HEK293 (cell line): ENCODE results near the gene STK32A.
A peak's percentile ranks its signal among the peaks of the same experiment; 100 is the strongest.

Experiments
- CTCF ChIA-PET: fragments of 350-600 bp; formaldehyde crosslinking; extraction: SDS; loops from one replicate; lab custom pipeline; 2021; ENCODE audit warnings: antibody characterized with exemption; lab: Yijun Ruan, JAX
- POLR2A ChIA-PET: fragments of 300-600 bp; formaldehyde crosslinking; extraction: SDS; loops from one replicate; lab custom pipeline; 2020; ENCODE audit warnings: antibody characterized with exemption, inconsistent platforms; lab: Yijun Ruan, JAX
- H3K27ac ChIP-seq: fragments of 200-500 bp; sonication (Bioruptor generic); 2 replicates; pipeline ENCODE4 v1.5.1; 2014; ENCODE audit warnings: low read depth, low read length, control low read depth, inconsistent platforms; ENCODE audit errors: extremely low read depth
- H3K36me3 ChIP-seq, 2 experiments: fragments of 200-500 bp in 1 of 2; sonication (Bioruptor generic) in 1 of 2; 1 replicate in 1 of 2; 2 replicates in 1 of 2; pipeline ENCODE4 v1.5.1; 2014 to 2017; ENCODE audit warnings: inconsistent platforms in 2 of 2, low read length in 2 of 2; ENCODE audit not compliant: control insufficient read depth in 2 of 2, insufficient read depth in 1 of 2
- H3K4me1 ChIP-seq: fragments of 200-500 bp; sonication (Bioruptor generic); 2 replicates; pipeline ENCODE4 v1.5.1; 2014; ENCODE audit warnings: mild to moderate bottlenecking, low read length, inconsistent platforms; ENCODE audit not compliant: control insufficient read depth, insufficient read depth
- H3K4me3 ChIP-seq: 2 replicates; pipeline ENCODE4 v1.5.1; 2011; ENCODE audit warnings: low read depth, mild to moderate bottlenecking, control low read depth, low read length, moderate library complexity
- H3K9me3 ChIP-seq: fragments of 200-500 bp; sonication (Bioruptor generic); 2 replicates; pipeline ENCODE4 v1.5.1; 2014; ENCODE audit warnings: low read depth, low read length, inconsistent platforms; ENCODE audit not compliant: control insufficient read depth, insufficient read depth
- GLIS1 ChIP-seq: fragments of 450-650 bp; formaldehyde crosslinking; IDR thresholded peaks from 2 replicates; pipeline ENCODE4 v1.5.1; 2016; ENCODE audit warnings: missing biosample characterization, missing genetic modification characterization
- HOXA7 ChIP-seq: sonication (generic); formaldehyde crosslinking; IDR thresholded peaks from 2 replicates; pipeline ENCODE4 v1.8.1; 2022; ENCODE audit warnings: missing genetic modification reagents, borderline replicate concordance
- HOXC10 ChIP-seq: sonication (generic); formaldehyde crosslinking; IDR thresholded peaks from 2 replicates; pipeline ENCODE4 v1.8.1; 2023; ENCODE audit warnings: mild to moderate bottlenecking, missing genetic modification reagents
- MEIS1 ChIP-seq: sonication (generic); formaldehyde crosslinking; IDR thresholded peaks from 2 replicates; pipeline ENCODE4 v1.8.1; 2022; ENCODE audit warnings: missing genetic modification reagents, mild to moderate bottlenecking, borderline replicate concordance
- MYNN ChIP-seq: fragments of 450-650 bp; formaldehyde crosslinking; IDR thresholded peaks from 2 replicates; pipeline ENCODE4 v1.5.1; 2016; ENCODE audit warnings: missing biosample characterization, missing genetic modification characterization, borderline replicate concordance
- RBAK ChIP-seq: fragments of 450-650 bp; formaldehyde crosslinking; IDR thresholded peaks from 2 replicates; pipeline ENCODE4 v1.5.1; 2016; ENCODE audit warnings: missing biosample characterization, missing genetic modification characterization
- SCRT2 ChIP-seq: fragments of 450-650 bp; formaldehyde crosslinking; IDR thresholded peaks from 2 replicates; pipeline ENCODE4 v1.5.1; 2016; ENCODE audit warnings: missing biosample characterization, missing genetic modification characterization
- ZBTB20 ChIP-seq: fragments of 450-650 bp; formaldehyde crosslinking; IDR thresholded peaks from 2 replicates; pipeline ENCODE4 v1.5.1; 2016; ENCODE audit warnings: missing biosample characterization, missing genetic modification characterization
- ZNF10 ChIP-seq: fragments of 450-650 bp; formaldehyde crosslinking; IDR thresholded peaks from 2 replicates; pipeline ENCODE4 v1.5.1; 2017; ENCODE audit warnings: missing biosample characterization, missing genetic modification characterization
- ZNF112 ChIP-seq: fragments of 450-650 bp; formaldehyde crosslinking; IDR thresholded peaks from 2 replicates; pipeline ENCODE4 v1.5.0; 2017; ENCODE audit warnings: missing biosample characterization, missing genetic modification characterization
- ZNF114 ChIP-seq: fragments of 450-650 bp; formaldehyde crosslinking; IDR thresholded peaks from 2 replicates; pipeline ENCODE4 v1.5.0; 2017; ENCODE audit warnings: missing biosample characterization, missing genetic modification characterization
- ZNF132 ChIP-seq: fragments of 450-650 bp; formaldehyde crosslinking; IDR thresholded peaks from 2 replicates; pipeline ENCODE4 v1.5.1; 2017; ENCODE audit warnings: missing biosample characterization, missing genetic modification characterization, borderline replicate concordance
- ZNF146 ChIP-seq: fragments of 450-650 bp; formaldehyde crosslinking; IDR thresholded peaks from 2 replicates; pipeline ENCODE4 v1.5.1; 2016; ENCODE audit warnings: missing biosample characterization, missing genetic modification characterization
- ZNF157 ChIP-seq: fragments of 450-650 bp; formaldehyde crosslinking; IDR thresholded peaks from 2 replicates; pipeline ENCODE4 v1.5.1; 2016; ENCODE audit warnings: missing biosample characterization, missing genetic modification characterization
- ZNF184 ChIP-seq: fragments of 450-650 bp; IDR thresholded peaks from 2 replicates; pipeline ENCODE4 v1.5.1; 2018; ENCODE audit warnings: missing biosample characterization, mild to moderate bottlenecking, missing genetic modification characterization
- ZNF223 ChIP-seq: fragments of 450-650 bp; formaldehyde crosslinking; IDR thresholded peaks from 2 replicates; pipeline ENCODE4 v1.5.1; 2016; ENCODE audit warnings: missing biosample characterization, missing genetic modification characterization
- ZNF248 ChIP-seq: fragments of 450-650 bp; formaldehyde crosslinking; IDR thresholded peaks from 2 replicates; pipeline ENCODE4 v1.5.1; 2017; ENCODE audit warnings: missing biosample characterization, missing genetic modification characterization
- ZNF37A ChIP-seq: fragments of 450-650 bp; IDR thresholded peaks from 2 replicates; pipeline ENCODE4 v1.5.1; 2018; ENCODE audit warnings: missing biosample characterization, missing genetic modification characterization
- ZNF654 ChIP-seq: fragments of 450-650 bp; formaldehyde crosslinking; IDR thresholded peaks from 2 replicates; pipeline ENCODE4 v1.5.1; 2016; ENCODE audit warnings: low read depth, missing biosample characterization, missing genetic modification characterization
- ZNF701 ChIP-seq: fragments of 450-650 bp; formaldehyde crosslinking; IDR thresholded peaks from 2 replicates; pipeline ENCODE4 v1.5.1; 2016; ENCODE audit warnings: missing biosample characterization, missing genetic modification characterization
- ZNF768 ChIP-seq: fragments of 450-650 bp; formaldehyde crosslinking; IDR thresholded peaks from 2 replicates; pipeline ENCODE4 v1.5.1; 2018; ENCODE audit warnings: missing biosample characterization, mild to moderate bottlenecking, missing genetic modification characterization
- TF ChIP-seq, protein P1 (sequence below): fragments of 450-650 bp; formaldehyde crosslinking; IDR thresholded peaks from 2 replicates; pipeline ENCODE4 v1.5.1; 2017; ENCODE audit warnings: missing biosample characterization, missing genetic modification characterization
- TF ChIP-seq, protein P2 (sequence below): fragments of 450-650 bp; formaldehyde crosslinking; IDR thresholded peaks from 2 replicates; pipeline ENCODE4 v1.5.1; 2016; ENCODE audit warnings: missing biosample characterization, missing genetic modification characterization, borderline replicate concordance

The STK32A gene

DNA sequence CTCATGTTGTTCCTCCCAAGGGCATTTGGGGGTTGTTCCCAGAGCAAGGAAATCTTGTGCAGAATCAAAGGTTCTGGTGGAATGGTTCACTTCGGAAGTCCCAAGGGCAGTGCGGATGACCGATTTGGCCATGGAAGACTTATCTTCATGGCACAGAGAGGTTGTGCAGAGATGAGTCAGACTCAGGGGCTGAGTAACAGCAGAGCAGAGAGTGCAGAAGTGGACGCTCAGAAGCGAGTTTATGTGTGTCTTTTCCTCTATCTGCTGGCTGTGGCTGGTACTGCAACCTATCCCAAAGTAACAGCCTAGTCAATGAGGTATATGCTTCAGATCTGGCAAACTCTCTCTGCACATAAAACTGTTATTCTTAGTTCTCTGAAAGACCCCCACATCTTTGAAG is 157.0 kb downstream of the STK32A start:
- TF ChIP-seq ZNF654 (tag by site-specific recombination), result peak; percentile 30; the same call in 1 of the 2 replicates
- no peak for TF ChIP-seq ZNF768
- peaks cover 3 to 11% of the 10 kb centered on the region in 2 experiments; a peak in 2 of 3 replicates for H3K36me3 ChIP-seq
- no peak overlapping the region for H3K27ac ChIP-seq
- no peaks in the 10 kb centered on the region for H3K9me3 ChIP-seq
- no peak overlapping the region for H3K4me3 ChIP-seq
- no peaks in the 10 kb centered on the region for H3K4me1 ChIP-seq
- CTCF ChIA-PET, result interaction anchor here (0.6 to 2.5 kb wide), 17 partner anchors 8 to 1236 kb away, joined by 3 to 8 read pairs (median 3); no protein-coding TSS in a partner anchor
- POLR2A ChIA-PET, result no interaction called here

DNA sequence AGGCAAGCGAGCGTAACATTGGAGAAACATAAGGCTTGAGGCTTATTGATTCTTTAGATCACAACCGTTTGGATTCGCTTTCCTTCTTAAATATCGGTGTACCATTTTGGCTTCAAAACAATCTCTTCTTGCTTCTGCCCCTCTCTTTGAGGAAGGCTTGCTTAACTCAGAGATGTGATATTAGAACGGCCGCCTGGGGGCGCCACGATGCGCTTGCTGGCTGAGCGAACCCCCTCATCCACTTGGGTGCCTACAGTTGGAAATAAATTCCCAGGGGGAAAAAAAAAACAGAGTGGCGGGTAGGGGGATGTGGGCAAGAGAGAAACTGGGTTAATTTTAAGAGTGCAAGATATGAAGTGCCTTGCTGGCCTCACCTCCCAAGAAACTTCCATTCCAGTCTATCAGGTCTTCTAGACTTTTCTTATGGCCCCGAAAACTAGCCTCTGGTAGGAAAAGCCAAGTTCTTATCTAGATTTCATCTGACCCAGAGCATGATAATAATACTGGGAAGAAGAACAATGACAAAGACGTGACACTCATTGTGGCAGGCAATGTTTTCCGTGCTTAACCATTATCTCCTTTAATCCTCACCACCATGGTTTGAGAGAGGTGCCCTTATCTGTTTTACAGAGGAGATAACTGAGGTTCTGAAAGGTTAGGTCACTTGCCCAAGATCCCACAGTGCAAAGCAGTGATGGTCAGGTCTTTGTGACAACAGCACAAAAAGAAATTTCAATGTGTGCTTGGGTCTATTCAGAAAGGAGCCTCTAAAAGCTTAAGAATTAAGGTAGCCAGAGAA is 159.2 kb downstream of the STK32A start:
- ChIA-PET CTCF (interaction anchor here (1.0 to 1.2 kb wide), 3 partner anchors 24 to 184 kb away, joined by 4 to 6 read pairs (median 5); no protein-coding TSS in a partner anchor), POLR2A (no interaction called here)
- Histone ChIP-seq H3K27ac (no peak overlapping the region), H3K9me3 (no peaks in the 10 kb centered on the region), H3K36me3 (peaks cover 3 to 26% of the 10 kb centered on the region in 2 experiments; a peak in 2 of 3 replicates), H3K4me3 (no peak overlapping the region), H3K4me1 (no peaks in the 10 kb centered on the region)
- TF ChIP-seq RBAK (no peak), SCRT2 (tag by site-specific recombination) (no peak), HOXC10 (CRISPR knock-in tag) (no peak), MEIS1 (CRISPR knock-in tag) (no peak), MYNN (tag by site-specific recombination) (no peak), ZBTB20 (no peak), ZNF114 (tag by site-specific recombination) (no peak), ZNF112 (no peak), ZNF132 (no peak), GLIS1 (tag by site-specific recombination) (no peak), ZNF157 (no peak)
- TF ChIP-seq, protein P1, sequence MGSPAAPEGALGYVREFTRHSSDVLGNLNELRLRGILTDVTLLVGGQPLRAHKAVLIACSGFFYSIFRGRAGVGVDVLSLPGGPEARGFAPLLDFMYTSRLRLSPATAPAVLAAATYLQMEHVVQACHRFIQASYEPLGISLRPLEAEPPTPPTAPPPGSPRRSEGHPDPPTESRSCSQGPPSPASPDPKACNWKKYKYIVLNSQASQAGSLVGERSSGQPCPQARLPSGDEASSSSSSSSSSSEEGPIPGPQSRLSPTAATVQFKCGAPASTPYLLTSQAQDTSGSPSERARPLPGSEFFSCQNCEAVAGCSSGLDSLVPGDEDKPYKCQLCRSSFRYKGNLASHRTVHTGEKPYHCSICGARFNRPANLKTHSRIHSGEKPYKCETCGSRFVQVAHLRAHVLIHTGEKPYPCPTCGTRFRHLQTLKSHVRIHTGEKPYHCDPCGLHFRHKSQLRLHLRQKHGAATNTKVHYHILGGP (tag by site-specific recombination), result no peak
- TF ChIP-seq, protein P2, sequence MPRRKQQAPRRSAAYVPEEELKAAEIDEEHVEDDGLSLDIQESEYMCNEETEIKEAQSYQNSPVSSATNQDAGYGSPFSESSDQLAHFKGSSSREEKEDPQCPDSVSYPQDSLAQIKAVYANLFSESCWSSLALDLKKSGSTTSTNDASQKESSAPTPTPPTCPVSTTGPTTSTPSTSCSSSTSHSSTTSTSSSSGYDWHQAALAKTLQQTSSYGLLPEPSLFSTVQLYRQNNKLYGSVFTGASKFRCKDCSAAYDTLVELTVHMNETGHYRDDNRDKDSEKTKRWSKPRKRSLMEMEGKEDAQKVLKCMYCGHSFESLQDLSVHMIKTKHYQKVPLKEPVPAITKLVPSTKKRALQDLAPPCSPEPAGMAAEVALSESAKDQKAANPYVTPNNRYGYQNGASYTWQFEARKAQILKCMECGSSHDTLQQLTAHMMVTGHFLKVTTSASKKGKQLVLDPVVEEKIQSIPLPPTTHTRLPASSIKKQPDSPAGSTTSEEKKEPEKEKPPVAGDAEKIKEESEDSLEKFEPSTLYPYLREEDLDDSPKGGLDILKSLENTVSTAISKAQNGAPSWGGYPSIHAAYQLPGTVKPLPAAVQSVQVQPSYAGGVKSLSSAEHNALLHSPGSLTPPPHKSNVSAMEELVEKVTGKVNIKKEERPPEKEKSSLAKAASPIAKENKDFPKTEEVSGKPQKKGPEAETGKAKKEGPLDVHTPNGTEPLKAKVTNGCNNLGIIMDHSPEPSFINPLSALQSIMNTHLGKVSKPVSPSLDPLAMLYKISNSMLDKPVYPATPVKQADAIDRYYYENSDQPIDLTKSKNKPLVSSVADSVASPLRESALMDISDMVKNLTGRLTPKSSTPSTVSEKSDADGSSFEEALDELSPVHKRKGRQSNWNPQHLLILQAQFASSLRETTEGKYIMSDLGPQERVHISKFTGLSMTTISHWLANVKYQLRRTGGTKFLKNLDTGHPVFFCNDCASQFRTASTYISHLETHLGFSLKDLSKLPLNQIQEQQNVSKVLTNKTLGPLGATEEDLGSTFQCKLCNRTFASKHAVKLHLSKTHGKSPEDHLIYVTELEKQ (tag by site-specific recombination), result no peak

DNA sequence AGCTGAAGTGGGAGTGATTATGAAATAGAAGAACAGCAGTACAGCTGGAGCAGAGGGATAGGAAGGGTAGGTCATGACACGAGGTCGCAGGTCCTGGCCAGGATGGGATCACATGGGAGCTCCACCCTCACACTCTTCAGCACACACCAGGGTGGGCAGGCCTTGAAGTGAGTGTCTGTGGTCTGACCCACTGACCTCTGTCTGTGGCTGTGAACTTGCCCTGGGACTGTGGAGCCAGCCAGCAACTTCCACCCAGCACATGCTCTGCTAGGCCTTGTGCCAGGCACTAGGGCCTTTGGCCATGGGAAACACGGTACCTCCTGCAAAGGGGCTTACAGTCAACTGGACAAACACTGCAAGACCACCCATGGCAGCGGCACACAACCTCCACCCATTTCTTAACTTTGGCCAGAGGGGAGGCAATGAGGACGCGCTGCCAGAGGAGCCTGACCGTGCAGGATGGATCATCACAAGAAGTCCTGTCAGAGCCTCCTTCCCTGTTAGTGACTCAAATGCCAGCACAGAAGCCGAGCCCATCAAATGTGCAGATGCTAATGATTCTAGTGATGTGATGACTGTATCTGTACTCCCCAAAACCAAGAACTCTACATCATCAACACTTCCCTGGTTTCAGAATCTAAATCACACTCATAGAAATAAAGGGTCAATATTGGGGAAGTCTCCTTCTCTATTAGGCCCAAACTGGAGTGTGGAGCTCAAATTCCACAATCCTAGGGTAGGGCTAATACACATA is 161.4 kb downstream of the STK32A start:
- POLR2A ChIA-PET, result no interaction called here
- Histone ChIP-seq H3K27ac (no peak overlapping the region), H3K36me3 (peaks cover 3 to 34% of the 10 kb centered on the region in 2 experiments; a peak in 2 of 3 replicates), H3K4me1 (no peaks in the 10 kb centered on the region), H3K9me3 (no peaks in the 10 kb centered on the region), H3K4me3 (no peak overlapping the region)
- CTCF ChIA-PET, result interaction anchor here (0.6 to 2.3 kb wide), 2 partner anchors 27 to 83 kb away, joined by 3 to 10 read pairs; no protein-coding TSS in a partner anchor
- no peak for TF ChIP-seq ZNF146 (tag by site-specific recombination)
- no peak for TF ChIP-seq RBAK
- TF ChIP-seq ZNF248, result no peak
- TF ChIP-seq, protein P1 (tag by site-specific recombination), result no peak
- no peak for TF ChIP-seq ZNF184
- no peak for TF ChIP-seq ZNF223
- TF ChIP-seq ZNF10, result no peak
- no peak for TF ChIP-seq ZNF701 (tag by site-specific recombination)
- no peak for TF ChIP-seq ZNF37A (tag by site-specific recombination)
- no peak for TF ChIP-seq ZNF768
- no peak for TF ChIP-seq HOXA7 (CRISPR knock-in tag)
